ENCODE data around the gene MZT1.

MZT1 gene

DNA sequence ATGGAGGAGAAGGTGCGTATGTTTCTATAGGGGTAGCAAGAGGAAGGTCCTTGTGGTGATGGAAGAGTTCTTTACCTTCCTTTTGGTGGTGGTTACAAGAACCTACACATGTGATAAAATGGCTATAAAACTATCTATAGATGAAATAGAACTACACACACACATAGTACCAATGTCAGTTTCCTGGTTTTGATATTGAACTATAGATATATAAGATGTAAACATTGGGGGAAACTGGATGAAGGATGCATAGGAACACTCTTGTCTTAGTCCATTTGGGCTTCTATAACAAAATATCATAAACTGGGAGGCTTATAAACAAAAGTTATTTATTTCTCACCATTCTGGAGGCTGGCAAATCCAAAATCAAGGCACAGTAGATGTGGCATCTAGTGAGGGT is 47.1 kb downstream of the MZT1 start:
- DNase-seq (ENCODE audit: low read depth) = no peak

DNA sequence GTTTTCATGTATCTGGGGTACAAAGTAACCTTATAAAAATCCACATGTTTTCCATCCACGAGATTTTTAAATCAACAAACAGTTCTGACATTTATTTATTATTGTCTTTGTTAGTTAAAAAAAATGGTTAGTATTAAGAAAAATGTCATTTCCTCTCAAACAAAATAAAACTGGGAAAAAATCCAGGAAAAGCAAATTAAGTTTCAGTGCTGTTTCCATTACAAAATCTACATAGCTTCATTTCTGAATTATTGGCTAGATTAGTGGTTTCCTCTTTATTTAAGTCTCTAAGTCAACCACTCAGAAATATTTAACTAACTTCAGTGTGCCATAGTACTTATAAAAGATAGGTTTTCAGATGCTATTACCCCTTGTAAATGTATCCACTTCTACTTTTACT is 49.1 kb downstream of the MZT1 start:
- DNase-seq (ENCODE audit: low read depth) = no peak

DNA sequence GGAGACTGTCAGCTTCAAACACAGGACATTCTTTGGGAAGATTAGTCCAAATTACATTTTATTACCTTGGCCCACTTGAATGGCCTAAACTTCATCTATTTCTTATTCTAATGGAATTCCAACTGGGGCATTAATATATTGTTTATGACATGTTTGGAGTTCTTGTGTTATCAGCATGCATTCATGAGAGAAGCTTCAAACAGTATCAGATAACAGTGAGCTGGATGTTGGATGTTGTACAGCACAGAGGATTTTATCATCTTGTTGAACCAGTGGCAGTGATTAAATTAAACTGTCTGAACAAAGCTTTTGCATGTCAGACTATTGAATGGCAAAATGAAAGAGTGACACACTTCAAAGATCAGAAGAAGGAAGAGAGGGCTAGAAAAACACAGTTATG is 50.0 kb downstream of the MZT1 start:
- peak; percentile 2 for DNase-seq (ENCODE audit: low read depth)

GRCh38 chr13:72666391-72666790 is 61.0 kb downstream of the MZT1 start:
- no peak for DNase-seq (ENCODE audit: low read depth)

GRCh38 chr13:72662548-72662947 is 64.9 kb downstream of the MZT1 start:
- DNase-seq (ENCODE audit: low read depth) = no peak
